ENCODE data around the gene HOXB4. TPM values are rescaled to one million over a fixed set of nuclear protein-coding genes. Genes with fewer than 3 reads are reported as not detected.

HOXB4 gene
- total and polyA plus RNA-seq, 2 of the 4 experiments (the other 2 are of a cell fraction), result 2.0 to 8.5 TPM

DNA sequence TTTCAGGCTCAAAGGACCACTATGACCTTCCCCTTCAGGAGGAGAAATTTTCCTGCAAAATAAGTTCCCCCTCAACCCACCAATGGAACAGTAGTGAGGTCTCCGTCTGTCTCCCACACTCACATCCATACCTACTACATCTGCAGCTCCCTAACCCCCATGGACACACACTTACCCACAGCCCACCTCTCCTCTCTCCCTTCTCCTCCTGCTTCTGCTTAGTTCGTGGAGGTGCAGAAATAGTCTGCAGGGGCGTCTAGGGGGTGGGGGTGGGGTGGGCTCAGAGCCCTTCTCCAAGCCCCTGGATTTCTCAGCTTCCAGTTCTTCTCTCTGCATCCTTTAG is 8.9 kb downstream of the HOXB4 start:
- ATAC-seq (ENCODE audit: low read depth) (no peak), DNase-seq (no peak)
- dilution Hi-C loops (cut with HindIII; ENCODE audit: low sequenced_read_pairs, unreplicated experiment) (no loop called here), in situ Hi-C loops (cut with MboI; ENCODE audit: low sequenced_read_pairs) (no loop called here), intact Hi-C loops (cut with micrococcal nuclease) (no loop called here)
- peak overlapping the region; percentile 76 for H2BK120ac ChIP-seq (ENCODE audit: low read depth, low read length)
- H2BK15ac ChIP-seq (ENCODE audit: low read depth, low read length), result no peak overlapping the region
- H3K4me3 ChIP-seq (ENCODE audit: insufficient read depth, low read depth, low read length), result peak overlapping the region; percentile 23
- H2AFZ ChIP-seq (replicated peaks; ENCODE audit: low read length, poor library complexity), result no peak overlapping the region
- peak overlapping the region; percentile 93 for H3K27ac ChIP-seq (ENCODE audit: insufficient read depth, low read length)
- no CpG with 5 or more reads among the region's 3 CpGs for WGBS, 2 experiments (ENCODE audit: extremely low coverage in 2 of 2, insufficient read length in 1 of 2)
- peak overlapping the region; percentile 99 for H2BK5ac ChIP-seq (ENCODE audit: low read depth, low read length, poor library complexity, severe bottlenecking)
- TF ChIP-seq RCOR1 (IDR thresholded peaks at IDR 0.05; ENCODE audit: insufficient replicate concordance, low read length), result no peak
- TF ChIP-seq MAZ (IDR thresholded peaks at IDR 0.05; ENCODE audit: borderline replicate concordance, low read depth, low read length), result no peak
- no peak for TF ChIP-seq POLR2A (IDR thresholded peaks at IDR 0.05; ENCODE audit: low read depth, low read length)
- TF ChIP-seq RAD21 (IDR thresholded peaks at IDR 0.05; ENCODE audit: low read length), result no peak
- TF ChIP-seq, protein P1, sequence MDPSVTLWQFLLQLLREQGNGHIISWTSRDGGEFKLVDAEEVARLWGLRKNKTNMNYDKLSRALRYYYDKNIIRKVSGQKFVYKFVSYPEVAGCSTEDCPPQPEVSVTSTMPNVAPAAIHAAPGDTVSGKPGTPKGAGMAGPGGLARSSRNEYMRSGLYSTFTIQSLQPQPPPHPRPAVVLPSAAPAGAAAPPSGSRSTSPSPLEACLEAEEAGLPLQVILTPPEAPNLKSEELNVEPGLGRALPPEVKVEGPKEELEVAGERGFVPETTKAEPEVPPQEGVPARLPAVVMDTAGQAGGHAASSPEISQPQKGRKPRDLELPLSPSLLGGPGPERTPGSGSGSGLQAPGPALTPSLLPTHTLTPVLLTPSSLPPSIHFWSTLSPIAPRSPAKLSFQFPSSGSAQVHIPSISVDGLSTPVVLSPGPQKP (IDR thresholded peaks at IDR 0.05; ENCODE audit: borderline replicate concordance, low read depth, low read length), result no peak
- TF ChIP-seq BHLHE40 (IDR thresholded peaks at IDR 0.05; ENCODE audit: low read depth, low read length), result no peak
- no peak for TF ChIP-seq NFE2L2 (IDR thresholded peaks at IDR 0.05; ENCODE audit: low read depth, low read length)
- no peak for TF ChIP-seq MAFK (IDR thresholded peaks at IDR 0.05; ENCODE audit: low read depth, low read length)
- TF ChIP-seq, protein P2, sequence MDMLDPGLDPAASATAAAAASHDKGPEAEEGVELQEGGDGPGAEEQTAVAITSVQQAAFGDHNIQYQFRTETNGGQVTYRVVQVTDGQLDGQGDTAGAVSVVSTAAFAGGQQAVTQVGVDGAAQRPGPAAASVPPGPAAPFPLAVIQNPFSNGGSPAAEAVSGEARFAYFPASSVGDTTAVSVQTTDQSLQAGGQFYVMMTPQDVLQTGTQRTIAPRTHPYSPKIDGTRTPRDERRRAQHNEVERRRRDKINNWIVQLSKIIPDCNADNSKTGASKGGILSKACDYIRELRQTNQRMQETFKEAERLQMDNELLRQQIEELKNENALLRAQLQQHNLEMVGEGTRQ (IDR thresholded peaks at IDR 0.05; ENCODE audit: low read depth, low read length), result no peak
- TF ChIP-seq, protein P3, sequence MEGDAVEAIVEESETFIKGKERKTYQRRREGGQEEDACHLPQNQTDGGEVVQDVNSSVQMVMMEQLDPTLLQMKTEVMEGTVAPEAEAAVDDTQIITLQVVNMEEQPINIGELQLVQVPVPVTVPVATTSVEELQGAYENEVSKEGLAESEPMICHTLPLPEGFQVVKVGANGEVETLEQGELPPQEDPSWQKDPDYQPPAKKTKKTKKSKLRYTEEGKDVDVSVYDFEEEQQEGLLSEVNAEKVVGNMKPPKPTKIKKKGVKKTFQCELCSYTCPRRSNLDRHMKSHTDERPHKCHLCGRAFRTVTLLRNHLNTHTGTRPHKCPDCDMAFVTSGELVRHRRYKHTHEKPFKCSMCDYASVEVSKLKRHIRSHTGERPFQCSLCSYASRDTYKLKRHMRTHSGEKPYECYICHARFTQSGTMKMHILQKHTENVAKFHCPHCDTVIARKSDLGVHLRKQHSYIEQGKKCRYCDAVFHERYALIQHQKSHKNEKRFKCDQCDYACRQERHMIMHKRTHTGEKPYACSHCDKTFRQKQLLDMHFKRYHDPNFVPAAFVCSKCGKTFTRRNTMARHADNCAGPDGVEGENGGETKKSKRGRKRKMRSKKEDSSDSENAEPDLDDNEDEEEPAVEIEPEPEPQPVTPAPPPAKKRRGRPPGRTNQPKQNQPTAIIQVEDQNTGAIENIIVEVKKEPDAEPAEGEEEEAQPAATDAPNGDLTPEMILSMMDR (conservative IDR thresholded peaks at IDR 0.05; ENCODE audit: low read depth, low read length), result no peak
- TF ChIP-seq CHD1 (IDR thresholded peaks at IDR 0.05; ENCODE audit: low read depth, low read length), result no peak
- peaks cover 52% of the 10 kb centered on the region for H3K4me1 ChIP-seq (ENCODE audit: control insufficient read depth, insufficient read depth, low read length)
- ChIA-PET POLR2A (ENCODE audit: unreplicated experiment) (interaction anchor here (0.5 to 1.0 kb wide), 3 partner anchors 13 to 23 kb away, joined by 3 to 4 read pairs (median 4); no protein-coding TSS in a partner anchor), CTCF (interaction anchor here (0.6 to 0.7 kb wide), 2 partner anchors 28 to 82 kb away, joined by 3 read pairs; no protein-coding TSS in a partner anchor)
- H4K5ac ChIP-seq (ENCODE audit: low read depth, low read length), result peak overlapping the region; percentile 58
- H2AK9ac ChIP-seq (replicated peaks; ENCODE audit: low read depth, low read length, poor library complexity), result peak overlapping the region; percentile 61
- peaks cover 54% of the 10 kb centered on the region for H3K36me3 ChIP-seq (ENCODE audit: control insufficient read depth, insufficient read depth, low read length)
- peak overlapping the region; percentile 96 for H3K9ac ChIP-seq (ENCODE audit: low read depth, low read length)
- H3K4me2 ChIP-seq (ENCODE audit: low read depth, low read length), result peak overlapping the region; percentile 83
- peak overlapping the region; percentile 78 for H3K18ac ChIP-seq (ENCODE audit: low read depth, low read length)
- H2AK5ac ChIP-seq (ENCODE audit: low read depth, low read length), result peak overlapping the region; percentile 92
- H3K23ac ChIP-seq (ENCODE audit: low read depth, low read length), result peak overlapping the region; percentile 100
- peak overlapping the region; percentile 96 for H3K56ac ChIP-seq (ENCODE audit: extremely low read depth, insufficient read depth, low read length)
- H3K9me3 ChIP-seq (ENCODE audit: control insufficient read depth, insufficient read depth, low read length), result no peaks in the 10 kb centered on the region
- peak overlapping the region; percentile 70 for H2BK20ac ChIP-seq (ENCODE audit: low read depth, low read length)
- peaks cover 0 to 13% of the 10 kb centered on the region in 2 experiments; a peak in 1 of 4 replicates for H3K79me1 ChIP-seq (ENCODE audit: low read depth in 1 of 2, low read length in 2 of 2)
- H4K8ac ChIP-seq (ENCODE audit: low read depth in 2 of 2, low read length in 2 of 2), result peak overlapping the region; percentile 77 to 87
- H4K91ac ChIP-seq (ENCODE audit: insufficient read depth, low read depth, low read length), result peak overlapping the region; percentile 95
- no peaks in the 10 kb centered on the region for H3K27me3 ChIP-seq (ENCODE audit: control insufficient read depth, insufficient read depth, low read length)
- peaks cover 17% of the 10 kb centered on the region for H4K20me1 ChIP-seq (ENCODE audit: insufficient read depth, low read length)
- H3K4ac ChIP-seq (ENCODE audit: low read depth, low read length), result peak overlapping the region; percentile 97
- peak overlapping the region; percentile 98 for H3K14ac ChIP-seq (replicated peaks; ENCODE audit: low read depth, low read length)
- H3K9me1 ChIP-seq (ENCODE audit: insufficient read depth, low read length), result peaks cover 20% of the 10 kb centered on the region
- no TSS peak for BruUV-seq (replicated peaks)
